HCT116 (cell line): Measurements from ENCODE around the gene MXRA7. TPM values are rescaled to one million over a fixed set of nuclear protein-coding genes. Genes with fewer than 3 reads are reported as not detected.

ENCODE experiments used
- ATAC-seq: fragments of 200-7000 bp; cut with Tn5 transposase; 2 replicates; pipeline ENCODE4 v1.9.1; 2020; ENCODE audit warnings: mild to moderate bottlenecking, moderate library complexity
- BruUV-seq: library from RNA; stranded (reverse); fragments of 400-500 nt; replicated peaks from 2 replicates; lab custom pipeline; 2021; lab: Mats Ljungman, UMichigan
- CTCF ChIA-PET: fragments of 300-600 bp; sonication (Branson Sonifier 250); formaldehyde crosslinking; loops from one replicate; lab custom pipeline; 2021; ENCODE audit warnings: antibody characterized with exemption; lab: Charles Lee
- POLR2A ChIA-PET: fragments of 300-600, 350-600 bp; sonication (Branson Sonifier 250); formaldehyde crosslinking; loops from one replicate; lab custom pipeline; 2021; ENCODE audit warnings: antibody characterized with exemption; lab: Charles Lee
- RAD21 ChIA-PET, 2 experiments: fragments of 300-600 bp; sonication (Branson Sonifier 250); formaldehyde crosslinking; loops; one replicate each; lab custom pipeline; 2023; ENCODE audit warnings: low total read pairs in 2 of 2; ENCODE audit not compliant: uncharacterized antibody in 2 of 2, unreplicated experiment in 2 of 2, low non-redundant PET in 1 of 2; lab: Charles Lee
- DNase-seq: peaks from one replicate; pipeline ENCODE4 v3.0.0-alpha.2; 2010; ENCODE audit warnings: low read depth, low spot score
- H2AFZ ChIP-seq: fragments of 200-600 bp; shearing (Covaris generic), sonication (generic); 2 replicates; pipeline ENCODE4 v1.6.1; 2017; ENCODE audit warnings: low read depth, mixed run types, mixed read lengths, antibody characterized with exemption, low read length; ENCODE audit not compliant: poor library complexity, severe bottlenecking
- H3K27ac ChIP-seq: 2 replicates; pipeline ENCODE4 v1.5.1; 2012; ENCODE audit warnings: low read depth, low read length
- H3K27me3 ChIP-seq: fragments of 200-600 bp; sonication (generic); 2 replicates; pipeline ENCODE4 v1.6.1; 2016; ENCODE audit warnings: mixed run types, low read length, mixed read lengths; ENCODE audit not compliant: insufficient read depth
- H3K36me3 ChIP-seq, 2 experiments: fragments of 200-500 bp in 1 of 2; fragments of 200-600 bp in 1 of 2; sonication (Bioruptor generic) in 1 of 2; sonication (generic) in 1 of 2; 2 replicates each; pipeline versions ENCODE4 v1.5.1 to v1.6.1; 2014 to 2016; ENCODE audit warnings: low read length in 2 of 2, inconsistent platforms in 1 of 2, mixed read lengths in 1 of 2, mixed run types in 1 of 2; ENCODE audit not compliant: insufficient read depth in 2 of 2, control insufficient read depth in 1 of 2
- H3K4me1 ChIP-seq, 2 experiments: fragments of 200-600 bp in 1 of 2; sonication (generic) in 1 of 2; 2 replicates each; pipeline versions ENCODE4 v1.5.1 to v1.6.1; 2012 to 2017; ENCODE audit warnings: low read length in 2 of 2, inconsistent platforms in 1 of 2, mild to moderate bottlenecking in 1 of 2, mixed read lengths in 1 of 2, mixed run types in 1 of 2, moderate library complexity in 1 of 2; ENCODE audit not compliant: insufficient read depth in 2 of 2, control insufficient read depth in 1 of 2
- H3K4me2 ChIP-seq: fragments of 200-600 bp; sonication (generic); 2 replicates; pipeline ENCODE4 v1.6.1; 2017; ENCODE audit warnings: mixed run types, low read length, mixed read lengths
- H3K4me3 ChIP-seq, 2 experiments: fragments of 200-600 bp in 1 of 2; sonication (generic) in 1 of 2; replicated peaks in 1 of 2; 2 replicates each; pipeline ENCODE4 v1.5.1; 2011 to 2016; ENCODE audit warnings: low read length in 2 of 2, control low read depth in 1 of 2, low read depth in 1 of 2, mild to moderate bottlenecking in 1 of 2, mixed read lengths in 1 of 2, mixed run types in 1 of 2
- H3K79me2 ChIP-seq: fragments of 200-600 bp; sonication (generic); 2 replicates; pipeline ENCODE4 v1.6.1; 2017; ENCODE audit warnings: mild to moderate bottlenecking, mixed run types, low read length, moderate library complexity, mixed read lengths; ENCODE audit not compliant: insufficient read depth
- H3K9ac ChIP-seq: fragments of 200-600 bp; sonication (generic); 2 replicates; pipeline ENCODE4 v1.6.1; 2016; ENCODE audit warnings: low read length, mixed read lengths
- H3K9me2 ChIP-seq: fragments of 200-600 bp; sonication (generic), shearing (Covaris generic); 2 replicates; pipeline ENCODE4 v1.6.1; 2017; ENCODE audit warnings: mixed run types, mild to moderate bottlenecking, moderate library complexity; ENCODE audit not compliant: insufficient read depth
- H3K9me3 ChIP-seq, 2 experiments: fragments of 200-500 bp in 1 of 2; fragments of 200-600 bp in 1 of 2; sonication (Bioruptor generic) in 1 of 2; sonication (generic) in 1 of 2; 2 replicates each; pipeline ENCODE4 v1.6.1; 2014 to 2017; ENCODE audit warnings: low read length in 2 of 2, mixed read lengths in 2 of 2, inconsistent platforms in 1 of 2, low read depth in 1 of 2, mild to moderate bottlenecking in 1 of 2, mixed run types in 1 of 2, moderate library complexity in 1 of 2; ENCODE audit not compliant: control insufficient read depth in 1 of 2, insufficient read depth in 1 of 2
- H4K20me1 ChIP-seq: fragments of 200-600 bp; sonication (generic), shearing (Covaris generic); 2 replicates; pipeline ENCODE4 v1.6.1; 2017; ENCODE audit warnings: mixed run types, mild to moderate bottlenecking, moderate library complexity; ENCODE audit not compliant: insufficient read depth
- ATF3 ChIP-seq: IDR thresholded peaks from 2 replicates; pipeline ENCODE4 v1.6.1; 2012
- CBX3 ChIP-seq: IDR thresholded peaks from 2 replicates; pipeline ENCODE4 v1.6.1; 2012; ENCODE audit warnings: low read depth
- CEBPB ChIP-seq: IDR thresholded peaks from 2 replicates; pipeline ENCODE4 v1.6.1; 2012; ENCODE audit warnings: low read depth
- CTCF ChIP-seq, 3 experiments: fragments of 200-600 bp in 1 of 3; sonication (generic) in 1 of 3; IDR thresholded peaks in 2 of 3; conservative IDR thresholded peaks in 1 of 3; 2 replicates each; pipeline ENCODE4 v1.5.1; 2012 to 2017; ENCODE audit warnings: low read depth in 2 of 3, low read length in 2 of 3, antibody characterized with exemption in 1 of 3, borderline replicate concordance in 1 of 3, control low read depth in 1 of 3, mild to moderate bottlenecking in 1 of 3, mixed read lengths in 1 of 3, mixed run types in 1 of 3, moderate library complexity in 1 of 3; ENCODE audit not compliant: insufficient read depth in 1 of 3
- EGR1 ChIP-seq: IDR thresholded peaks from 2 replicates; pipeline ENCODE4 v1.6.1; 2012; ENCODE audit warnings: low read depth
- ELF1 ChIP-seq: IDR thresholded peaks from 2 replicates; pipeline ENCODE4 v1.6.1; 2012; ENCODE audit warnings: low read depth, borderline replicate concordance
- EZH2 ChIP-seq: fragments of 200-600 bp; sonication (generic); IDR thresholded peaks from 2 replicates; pipeline ENCODE4 v1.6.1; 2017; ENCODE audit warnings: antibody characterized with exemption, mixed run types
- EZH2phosphoT487 ChIP-seq: fragments of 200-600 bp; IDR thresholded peaks from 2 replicates; pipeline ENCODE4 v1.6.1; 2018; ENCODE audit warnings: antibody characterized with exemption, borderline replicate concordance
- FOSL1 ChIP-seq: IDR thresholded peaks from 2 replicates; pipeline ENCODE4 v1.6.1; 2012; ENCODE audit warnings: low read depth
- JUND ChIP-seq: IDR thresholded peaks from 2 replicates; pipeline ENCODE4 v1.6.1; 2012
- MAX ChIP-seq: IDR thresholded peaks from 2 replicates; pipeline ENCODE4 v1.6.1; 2012
- POLR2A ChIP-seq: IDR thresholded peaks from 2 replicates; pipeline ENCODE4 v1.7.0; 2011; ENCODE audit warnings: borderline replicate concordance; ENCODE audit not compliant: insufficient read depth, insufficient read length; ENCODE audit errors: extremely low read depth
- POLR2AphosphoS5 ChIP-seq: IDR thresholded peaks from 2 replicates; pipeline ENCODE4 v1.6.1; 2011; ENCODE audit warnings: mild to moderate bottlenecking, low read depth, low read length, moderate library complexity
- SIN3A ChIP-seq: IDR thresholded peaks from 2 replicates; pipeline ENCODE4 v1.6.1; 2012; ENCODE audit warnings: low read depth
- SRF ChIP-seq: IDR thresholded peaks from 2 replicates; pipeline ENCODE4 v1.6.1; 2012; ENCODE audit warnings: low read depth
- TCF7L2 ChIP-seq: IDR thresholded peaks from 2 replicates; pipeline ENCODE4 v1.7.0; 2011; ENCODE audit warnings: borderline replicate concordance, inconsistent platforms; ENCODE audit not compliant: insufficient read depth, insufficient read length; ENCODE audit errors: extremely low read depth
- YY1 ChIP-seq: IDR thresholded peaks from 2 replicates; pipeline ENCODE4 v1.6.1; 2011; ENCODE audit warnings: low read length, low read depth, moderate library complexity, mild to moderate bottlenecking; ENCODE audit not compliant: insufficient replicate concordance; ENCODE audit errors: extremely low read depth
- ZFX ChIP-seq: fragments of 450-650 bp; IDR thresholded peaks from 2 replicates; pipeline ENCODE4 v1.6.1; 2017
- ZNF274 ChIP-seq: fragments of 200-500 bp; sonication (Bioruptor generic); IDR thresholded peaks from 2 replicates; pipeline ENCODE4 v1.6.1; 2014; ENCODE audit warnings: mild to moderate bottlenecking, low read depth, low read length, inconsistent platforms
- intact Hi-C: fragments of 100-400 bp; cut with micrococcal nuclease; formaldehyde crosslinking; loops from 2 replicates; pipeline ENCODE4 v1.10.0; 2022
- total RNA-seq: library from RNA; stranded (reverse); gene quantifications from one replicate; pipeline ENCODE4 v1.2.1, GENCODE V29; 2021; ENCODE audit not compliant: unreplicated experiment

Gene MXRA7
- total RNA-seq, 1 experiment from 2014 or later, result 57.1 TPM

GRCh38 chr17:76684756-76685155 lies 26.0 kb downstream of the MXRA7 start:
- no peak for ATAC-seq
- Histone ChIP-seq H3K9me2 (no peaks in the 10 kb centered on the region), H3K27ac (no peak overlapping the region), H3K9me3 (no peaks in the 10 kb centered on the region), H3K4me3 (no peak overlapping the region), H3K4me1 (peaks cover 22 to 24% of the 10 kb centered on the region in 2 experiments), H3K9ac (no peak overlapping the region), H4K20me1 (no peaks in the 10 kb centered on the region), H2AFZ (no peak overlapping the region), H3K4me2 (no peak overlapping the region), H3K79me2 (no peaks in the 10 kb centered on the region), H3K27me3 (no peaks in the 10 kb centered on the region), H3K36me3 (peaks cover 0 to 2% of the 10 kb centered on the region in 2 experiments; a peak in 1 of 4 replicates)
- no peak for DNase-seq
- RAD21 ChIA-PET, result no interaction called here
- intact Hi-C loops, result no loop called here
- no TSS peak for BruUV-seq
- no peak for TF ChIP-seq CEBPB
- TF ChIP-seq ZNF274, result no peak
- no peak for TF ChIP-seq EZH2
- no peak for TF ChIP-seq SIN3A
- TF ChIP-seq SRF, result no peak
- TF ChIP-seq ELF1, result no peak
- TF ChIP-seq POLR2AphosphoS5, result no peak
- no peak for TF ChIP-seq FOSL1
- TF ChIP-seq CBX3, result no peak
- no peak for TF ChIP-seq ZFX
- TF ChIP-seq TCF7L2, result no peak
- TF ChIP-seq EZH2phosphoT487, result no peak
- no peak for TF ChIP-seq JUND
- TF ChIP-seq ATF3, result no peak
- TF ChIP-seq MAX, result no peak
- no peak for TF ChIP-seq YY1
- TF ChIP-seq CTCF (IDR thresholded peaks at IDR 0.05 in 2 of 3, conservative IDR thresholded peaks at IDR 0.05 in 1 of 3; ENCODE audit: borderline replicate concordance in 1 of 3, insufficient read depth in 1 of 3, low read depth in 2 of 3, low read length in 2 of 3), result no peak
- TF ChIP-seq EGR1, result no peak
- no peak for TF ChIP-seq POLR2A
- POLR2A ChIA-PET, result interaction anchor here (1.9 kb wide), 1 partner anchor 127 kb away, joined by 4 read pairs; no protein-coding TSS in a partner anchor
- CTCF ChIA-PET, result interaction anchor here (1.8 kb wide), 1 partner anchor 13 kb away, joined by 5 read pairs; no protein-coding TSS in a partner anchor
